Natural killer cell (primary cell): ENCODE results near the gene SDHD. TPM values are rescaled to one million over a fixed set of nuclear protein-coding genes. Genes with fewer than 3 reads are reported as not detected.

Source experiments
- ATAC-seq, 3 donors: fragments of 150-1000 bp in 2 of 3; fragments of 200-7000 bp in 1 of 3; cut with Tn5 transposase; 1 replicate in 1 of 3; 2 replicates in 2 of 3; pipeline ENCODE4 v1.10.0; 2021; ENCODE audit warnings: mild to moderate bottlenecking in 2 of 3, moderate library complexity in 2 of 3
- DNase-seq, 2 donors: peaks; one replicate each; pipeline versions ENCODE4 v3.0.0 to v3.0.0-alpha.2; 2013 to 2021; ENCODE audit warnings: mixed read lengths in 1 of 2
- H3K27ac ChIP-seq: one replicate; pipeline ENCODE4 v1.5.1; 2013; ENCODE audit warnings: mild to moderate bottlenecking, low read length
- H3K27me3 ChIP-seq: one replicate; pipeline ENCODE4 v1.6.1; 2013; ENCODE audit warnings: low read length; ENCODE audit not compliant: control insufficient read depth, insufficient read depth
- H3K36me3 ChIP-seq: one replicate; pipeline ENCODE4 v1.6.1; 2013; ENCODE audit warnings: low read length; ENCODE audit not compliant: control insufficient read depth, insufficient read depth
- H3K4me1 ChIP-seq: one replicate; pipeline ENCODE4 v1.6.1; 2013; ENCODE audit warnings: low read length; ENCODE audit not compliant: control insufficient read depth, insufficient read depth
- H3K4me3 ChIP-seq: one replicate; pipeline ENCODE4 v1.5.1; 2013; ENCODE audit warnings: low read length
- H3K9me3 ChIP-seq: one replicate; pipeline ENCODE4 v1.6.1; 2013; ENCODE audit warnings: low read length; ENCODE audit not compliant: control insufficient read depth, insufficient read depth
- H3K27ac Mint-ChIP-seq, 2 donors: one replicate each; pipeline ENCODE4 v1.8.0; 2022; ENCODE audit warnings: mild to moderate bottlenecking in 2 of 2, mixed read lengths in 2 of 2, moderate library complexity in 1 of 2
- H3K27me3 Mint-ChIP-seq, 2 donors: one replicate each; pipeline ENCODE4 v1.8.0; 2022; ENCODE audit warnings: low read depth in 2 of 2, mixed read lengths in 2 of 2
- H3K36me3 Mint-ChIP-seq: one replicate; pipeline ENCODE4 v1.8.0; 2022; ENCODE audit warnings: mixed read lengths
- H3K4me1 Mint-ChIP-seq, 2 donors: one replicate each; pipeline ENCODE4 v1.8.0; 2022; ENCODE audit warnings: mixed read lengths in 2 of 2
- H3K4me3 Mint-ChIP-seq: one replicate; pipeline ENCODE4 v1.8.0; 2022; ENCODE audit warnings: mild to moderate bottlenecking, moderate library complexity, mixed read lengths
- H3K9me3 Mint-ChIP-seq, 2 donors: one replicate each; pipeline ENCODE4 v1.8.0; 2022; ENCODE audit warnings: mixed read lengths in 2 of 2
- CTCF ChIP-seq: fragments of 200-600 bp; IDR thresholded peaks from one replicate; pipeline ENCODE4 v1.8.0; 2022; ENCODE audit warnings: antibody characterized with exemption
- WGBS: methylation state at CpG from one replicate; pipeline ENCODE4 v1.1.7; 2013; ENCODE audit warnings: missing lambda C conversion rate; ENCODE audit not compliant: insufficient coverage; 5-methylcytosine and 5-hydroxymethylcytosine counted together
- intact Hi-C: fragments of 100-400 bp; cut with micrococcal nuclease; formaldehyde crosslinking; loops from one replicate; pipeline ENCODE4 v1.14.2; 2022
- total RNA-seq, 4 donors: library from RNA; stranded (reverse); fragments of 120-200 nt in 1 of 4; gene quantifications; one replicate each; pipeline versions ENCODE4 v1.2.3 to v1.2.4, GENCODE V29; 2013 to 2022

SDHD gene
- total RNA-seq, 3 donors from 2014 or later (not counting 1 experiment from before 2014, with no cell fraction given) = 46.8 to 55.0 (median 52.3) TPM

GRCh38 chr11:112097734-112098528, 11.3 kb downstream of the SDHD start:
- Mint-ChIP-seq H3K36me3 (no peaks in the 10 kb centered on the region), H3K4me3 (no peak overlapping the region), H3K4me1 (peaks cover 4 to 5% of the 10 kb centered on the region in 2 donors), H3K27me3 (no peaks in the 10 kb centered on the region), H3K9me3 (no peaks in the 10 kb centered on the region), H3K27ac (no peak overlapping the region)
- ATAC-seq (no peak), DNase-seq (no peak)
- TF ChIP-seq CTCF = no peak
- no peak overlapping the region for H3K4me3 ChIP-seq
- peaks cover 27% of the 10 kb centered on the region for H3K36me3 ChIP-seq
- H3K4me1 ChIP-seq = no peaks in the 10 kb centered on the region
- H3K9me3 ChIP-seq = no peaks in the 10 kb centered on the region
- no peak overlapping the region for H3K27ac ChIP-seq
- WGBS = 99% methylated on average over 9 of the region's 11 CpGs
- no peaks in the 10 kb centered on the region for H3K27me3 ChIP-seq
- intact Hi-C loops = no loop called here

- H3K4me3 ChIP-seq = no peak overlapping the region
- no peak for DNase-seq
- intact Hi-C loops = no loop called here
- no peaks in the 10 kb centered on the region for H3K9me3 Mint-ChIP-seq
- no peaks in the 10 kb centered on the region for H3K9me3 ChIP-seq
- peaks cover 4 to 5% of the 10 kb centered on the region in 2 donors for H3K4me1 Mint-ChIP-seq
- H3K27ac Mint-ChIP-seq = no peak overlapping the region
- no peaks in the 10 kb centered on the region for H3K4me1 ChIP-seq
- no peak for TF ChIP-seq CTCF
- H3K4me3 Mint-ChIP-seq = no peak overlapping the region
- H3K27me3 ChIP-seq = no peaks in the 10 kb centered on the region
- H3K27me3 Mint-ChIP-seq = no peaks in the 10 kb centered on the region
- 87% methylated on average over 2 of the region's 2 CpGs for WGBS
- no peaks in the 10 kb centered on the region for H3K36me3 Mint-ChIP-seq
- no peak overlapping the region for H3K27ac ChIP-seq
- peaks cover 12% of the 10 kb centered on the region for H3K36me3 ChIP-seq
- ATAC-seq = no peak
These were observed 13.8 kb downstream of the SDHD start for GRCh38 chr11:112100462-112100861.

GRCh38 chr11:112103446-112103845, 16.8 kb downstream of the SDHD start:
- Mint-ChIP-seq H3K27me3 (no peaks in the 10 kb centered on the region), H3K4me1 (no peaks in the 10 kb centered on the region), H3K9me3 (no peaks in the 10 kb centered on the region), H3K36me3 (no peaks in the 10 kb centered on the region), H3K27ac (no peak overlapping the region), H3K4me3 (no peak overlapping the region)
- intact Hi-C loops = no loop called here
- Histone ChIP-seq H3K4me1 (no peaks in the 10 kb centered on the region), H3K27me3 (no peaks in the 10 kb centered on the region), H3K9me3 (no peaks in the 10 kb centered on the region), H3K36me3 (no peaks in the 10 kb centered on the region), H3K4me3 (no peak overlapping the region), H3K27ac (no peak overlapping the region)
- DNase-seq (no peak), ATAC-seq (no peak)
- no peak for TF ChIP-seq CTCF
- WGBS = 94% methylated on average over 6 of the region's 6 CpGs

GRCh38 chr11:112106070-112106469, 19.4 kb downstream of the SDHD start:
- TF ChIP-seq CTCF = no peak
- Histone ChIP-seq H3K27ac (no peak overlapping the region), H3K4me3 (no peak overlapping the region), H3K4me1 (no peaks in the 10 kb centered on the region), H3K36me3 (no peaks in the 10 kb centered on the region), H3K27me3 (no peaks in the 10 kb centered on the region), H3K9me3 (no peaks in the 10 kb centered on the region)
- no peaks in the 10 kb centered on the region for H3K4me1 Mint-ChIP-seq
- H3K27me3 Mint-ChIP-seq = no peaks in the 10 kb centered on the region
- no peak overlapping the region for H3K4me3 Mint-ChIP-seq
- H3K9me3 Mint-ChIP-seq = no peaks in the 10 kb centered on the region
- no peak overlapping the region for H3K27ac Mint-ChIP-seq
- DNase-seq (no peak), ATAC-seq (no peak)
- WGBS = 97% methylated on average over 8 of the region's 8 CpGs
- intact Hi-C loops = no loop called here
- no peaks in the 10 kb centered on the region for H3K36me3 Mint-ChIP-seq
